ENCODE measurements around the gene MVB12B.

Gene MVB12B

GRCh38 chr9:126430124-126430523 is 103.5 kb downstream of the MVB12B start:
- Histone ChIP-seq H3K9me3 (ENCODE audit: low read depth, low read length) (no peaks in the 10 kb centered on the region), H3K4me3 (no peak overlapping the region), H3K27ac (no peak overlapping the region), H3K9ac (ENCODE audit: insufficient read length) (no peak overlapping the region), H3K36me3 (ENCODE audit: insufficient read depth, low read length) (no peaks in the 10 kb centered on the region)
- TF ChIP-seq EZH2 (IDR thresholded peaks at IDR 0.05) (no peak), FOXP2 (optimal IDR thresholded peaks at IDR 0.05; ENCODE audit: control extremely low read depth, extremely low read length, insufficient read depth) (no peak), POLR2AphosphoS5 (IDR thresholded peaks at IDR 0.05; ENCODE audit: borderline replicate concordance, low read depth, low read length) (no peak)
- DNase-seq (ENCODE audit: low read depth, low spot score) = no peak

DNA sequence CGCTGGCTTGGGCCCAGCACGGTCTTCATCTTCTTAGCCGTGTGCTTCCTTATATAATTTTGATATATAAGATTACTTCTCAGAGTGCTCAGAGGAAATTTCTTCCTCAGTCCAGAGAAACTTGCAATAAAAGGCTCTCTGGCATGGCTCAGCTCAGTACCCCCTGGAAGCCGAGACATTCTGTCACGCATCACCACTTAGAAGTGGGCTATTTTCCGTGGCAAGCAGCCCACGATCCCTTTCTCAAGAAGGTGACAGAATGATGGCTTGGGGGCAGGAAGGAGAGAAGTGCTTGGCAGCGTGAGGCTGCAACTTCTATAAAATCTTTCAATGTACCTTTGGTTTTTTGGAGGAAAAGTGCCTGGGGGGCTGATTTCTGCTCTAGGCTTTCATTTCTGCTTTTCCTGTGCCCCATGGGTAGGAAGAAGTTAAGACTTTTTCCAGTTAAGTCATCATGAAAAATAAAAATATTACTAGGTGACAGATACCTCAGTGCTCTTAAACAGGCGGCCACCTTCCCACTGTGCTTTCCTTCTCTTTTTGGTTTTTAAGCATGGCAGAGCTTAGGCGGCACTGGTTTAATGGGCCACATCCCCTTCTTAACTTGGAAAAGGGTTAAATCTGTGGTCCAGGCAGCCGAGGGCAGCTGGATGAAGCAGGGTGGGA is 104.6 kb downstream of the MVB12B start:
- H3K36me3 ChIP-seq (ENCODE audit: insufficient read depth, low read length) = no peaks in the 10 kb centered on the region
- no peak overlapping the region for H3K9ac ChIP-seq (ENCODE audit: insufficient read length)
- no peak for DNase-seq (ENCODE audit: low read depth, low spot score)
- H3K4me3 ChIP-seq = no peak overlapping the region
- no peak for TF ChIP-seq EZH2 (IDR thresholded peaks at IDR 0.05)
- TF ChIP-seq POLR2AphosphoS5 (IDR thresholded peaks at IDR 0.05; ENCODE audit: borderline replicate concordance, low read depth, low read length) = no peak
- no peak for TF ChIP-seq FOXP2 (optimal IDR thresholded peaks at IDR 0.05; ENCODE audit: control extremely low read depth, extremely low read length, insufficient read depth)
- H3K27ac ChIP-seq = no peak overlapping the region
- H3K9me3 ChIP-seq (ENCODE audit: low read depth, low read length) = no peaks in the 10 kb centered on the region

DNA sequence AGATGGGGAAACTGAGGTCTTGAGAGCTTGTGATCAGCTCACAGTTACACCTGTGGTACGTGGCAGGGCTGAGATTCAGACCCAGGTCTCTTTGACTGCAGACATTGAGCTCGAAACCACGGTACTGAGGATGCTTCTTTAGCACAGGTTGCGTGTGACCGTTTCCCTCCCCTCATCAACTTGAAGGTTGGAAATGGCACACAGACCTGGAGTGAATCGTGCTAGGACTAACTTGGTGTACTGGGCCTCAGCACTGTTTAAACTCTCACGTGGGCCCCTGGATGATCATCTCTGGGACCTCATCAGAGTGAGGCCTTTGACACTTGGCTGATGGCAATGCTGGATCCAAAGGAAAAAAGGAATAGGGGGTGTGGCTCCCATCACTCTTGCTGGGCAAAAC is 106.0 kb downstream of the MVB12B start:
- Histone ChIP-seq H3K9ac (ENCODE audit: insufficient read length) (no peak overlapping the region), H3K36me3 (ENCODE audit: insufficient read depth, low read length) (no peaks in the 10 kb centered on the region), H3K9me3 (ENCODE audit: low read depth, low read length) (no peaks in the 10 kb centered on the region), H3K27ac (no peak overlapping the region), H3K4me3 (no peak overlapping the region)
- DNase-seq (ENCODE audit: low read depth, low spot score) = no peak
- TF ChIP-seq EZH2 (IDR thresholded peaks at IDR 0.05) (no peak), POLR2AphosphoS5 (IDR thresholded peaks at IDR 0.05; ENCODE audit: borderline replicate concordance, low read depth, low read length) (no peak), FOXP2 (optimal IDR thresholded peaks at IDR 0.05; ENCODE audit: control extremely low read depth, extremely low read length, insufficient read depth) (no peak)

GRCh38 chr9:126435105-126435504 is 108.5 kb downstream of the MVB12B start:
- no peak for DNase-seq (ENCODE audit: low read depth, low spot score)
- H3K9ac ChIP-seq (ENCODE audit: insufficient read length) = no peak overlapping the region
- TF ChIP-seq FOXP2 (optimal IDR thresholded peaks at IDR 0.05; ENCODE audit: control extremely low read depth, extremely low read length, insufficient read depth) (no peak), POLR2AphosphoS5 (IDR thresholded peaks at IDR 0.05; ENCODE audit: borderline replicate concordance, low read depth, low read length) (no peak), EZH2 (IDR thresholded peaks at IDR 0.05) (no peak)
- H3K36me3 ChIP-seq (ENCODE audit: insufficient read depth, low read length) = no peaks in the 10 kb centered on the region
- H3K27ac ChIP-seq = no peak overlapping the region
- no peaks in the 10 kb centered on the region for H3K9me3 ChIP-seq (ENCODE audit: low read depth, low read length)
- no peak overlapping the region for H3K4me3 ChIP-seq

DNA sequence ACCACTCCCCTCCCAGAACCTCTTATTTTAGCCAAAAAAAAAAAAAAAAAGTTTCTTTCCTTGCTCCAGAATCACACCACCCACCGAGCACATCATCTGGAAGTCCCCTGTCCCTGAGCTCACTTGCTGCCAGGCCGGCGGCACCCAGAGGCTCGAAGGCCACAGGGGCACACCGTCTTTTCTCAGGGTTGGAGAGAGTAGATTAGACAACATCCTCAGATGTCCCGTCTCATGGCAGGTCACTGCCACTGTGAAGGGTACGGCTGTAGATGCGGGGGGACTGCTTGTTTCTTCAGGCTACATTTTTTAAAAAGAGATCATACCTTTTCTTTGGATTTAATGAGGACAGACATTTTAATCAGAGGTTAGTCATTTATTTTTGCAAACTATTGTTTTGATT is 109.0 kb downstream of the MVB12B start:
- Histone ChIP-seq H3K4me3 (no peak overlapping the region), H3K27ac (no peak overlapping the region), H3K9me3 (ENCODE audit: low read depth, low read length) (no peaks in the 10 kb centered on the region), H3K9ac (ENCODE audit: insufficient read length) (no peak overlapping the region), H3K36me3 (ENCODE audit: insufficient read depth, low read length) (no peaks in the 10 kb centered on the region)
- DNase-seq (ENCODE audit: low read depth, low spot score) = no peak
- TF ChIP-seq POLR2AphosphoS5 (IDR thresholded peaks at IDR 0.05; ENCODE audit: borderline replicate concordance, low read depth, low read length) (no peak), FOXP2 (optimal IDR thresholded peaks at IDR 0.05; ENCODE audit: control extremely low read depth, extremely low read length, insufficient read depth) (no peak), EZH2 (IDR thresholded peaks at IDR 0.05) (no peak)

DNA sequence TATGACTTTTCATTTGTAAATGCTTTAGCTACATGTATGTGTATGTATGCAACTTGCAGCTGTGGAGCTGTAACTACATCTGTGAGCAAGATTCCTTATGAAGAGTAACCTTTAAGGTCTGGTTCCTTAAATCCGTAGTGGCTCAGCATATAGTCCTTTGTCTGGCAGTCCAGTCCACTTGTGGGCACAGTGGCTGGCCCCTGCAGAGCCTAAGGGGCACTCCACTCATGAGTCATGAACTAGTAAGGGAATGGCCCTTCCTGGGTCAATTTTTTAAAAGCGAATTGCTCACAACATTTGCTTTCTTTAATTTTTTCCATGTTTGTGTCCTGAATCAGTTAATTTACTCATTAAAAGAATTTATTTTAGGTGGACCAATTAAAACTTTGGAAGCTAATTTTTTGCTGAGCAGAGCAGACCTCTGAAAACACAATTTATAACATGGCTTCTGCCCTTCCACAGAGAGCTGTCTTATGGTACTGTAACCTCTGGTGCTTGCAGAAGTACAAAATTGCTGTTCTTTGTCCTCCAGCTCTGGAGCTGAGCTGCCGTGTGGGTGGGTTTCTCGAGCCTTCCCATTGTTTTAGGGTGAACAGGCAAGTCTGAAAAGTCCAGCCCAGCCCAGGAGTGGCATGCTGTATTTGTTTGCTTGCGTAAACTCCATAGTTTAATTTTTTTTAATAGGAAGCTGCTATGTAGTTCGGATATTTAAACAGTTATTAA is 110.1 kb downstream of the MVB12B start:
- Histone ChIP-seq H3K9me3 (ENCODE audit: low read depth, low read length) (no peaks in the 10 kb centered on the region), H3K4me3 (no peak overlapping the region), H3K36me3 (ENCODE audit: insufficient read depth, low read length) (no peaks in the 10 kb centered on the region), H3K27ac (no peak overlapping the region), H3K9ac (ENCODE audit: insufficient read length) (no peak overlapping the region)
- no peak for DNase-seq (ENCODE audit: low read depth, low spot score)
- TF ChIP-seq POLR2AphosphoS5 (IDR thresholded peaks at IDR 0.05; ENCODE audit: borderline replicate concordance, low read depth, low read length) (no peak), EZH2 (IDR thresholded peaks at IDR 0.05) (no peak), FOXP2 (optimal IDR thresholded peaks at IDR 0.05; ENCODE audit: control extremely low read depth, extremely low read length, insufficient read depth) (no peak)

DNA sequence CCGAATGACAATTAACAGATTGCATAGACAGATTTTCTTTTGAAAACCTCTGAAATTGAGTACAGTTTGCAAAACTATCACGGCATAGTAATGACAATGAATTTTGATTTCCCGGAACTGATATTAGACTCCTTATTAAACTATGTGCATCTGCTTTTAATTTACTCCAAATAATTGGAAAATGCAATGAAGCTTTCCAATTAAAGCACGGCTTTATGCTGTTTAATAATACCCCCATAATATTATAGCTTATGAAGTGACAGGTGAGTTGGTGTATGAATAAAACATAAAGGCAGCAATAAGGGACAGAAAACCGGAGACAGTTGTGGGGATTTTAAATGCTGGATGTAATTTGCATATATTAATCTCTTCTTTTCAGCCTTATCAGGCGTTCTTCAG is 110.6 kb downstream of the MVB12B start:
- H3K9me3 ChIP-seq (ENCODE audit: low read depth, low read length) = no peaks in the 10 kb centered on the region
- no peak for DNase-seq (ENCODE audit: low read depth, low spot score)
- no peaks in the 10 kb centered on the region for H3K36me3 ChIP-seq (ENCODE audit: insufficient read depth, low read length)
- H3K9ac ChIP-seq (ENCODE audit: insufficient read length) = no peak overlapping the region
- TF ChIP-seq FOXP2 (optimal IDR thresholded peaks at IDR 0.05; ENCODE audit: control extremely low read depth, extremely low read length, insufficient read depth) (no peak), POLR2AphosphoS5 (IDR thresholded peaks at IDR 0.05; ENCODE audit: borderline replicate concordance, low read depth, low read length) (no peak), EZH2 (IDR thresholded peaks at IDR 0.05) (no peak)
- no peak overlapping the region for H3K27ac ChIP-seq
- no peak overlapping the region; the same call in 1 of the 2 replicates for H3K4me3 ChIP-seq

- TF ChIP-seq FOXP2 (optimal IDR thresholded peaks at IDR 0.05; ENCODE audit: control extremely low read depth, extremely low read length, insufficient read depth) (no peak), EZH2 (IDR thresholded peaks at IDR 0.05) (no peak), POLR2AphosphoS5 (IDR thresholded peaks at IDR 0.05; ENCODE audit: borderline replicate concordance, low read depth, low read length) (no peak)
- Histone ChIP-seq H3K9me3 (ENCODE audit: low read depth, low read length) (no peaks in the 10 kb centered on the region), H3K27ac (no peak overlapping the region), H3K9ac (ENCODE audit: insufficient read length) (no peak overlapping the region), H3K36me3 (ENCODE audit: insufficient read depth, low read length) (no peaks in the 10 kb centered on the region), H3K4me3 (no peak overlapping the region; the same call in 1 of the 2 replicates)
- DNase-seq (ENCODE audit: low read depth, low spot score) = no peak
Measured at GRCh38 chr9:126437701-126438100, 111.1 kb downstream of the MVB12B start.
